Measurements from ENCODE around the gene KLC3.

Gene KLC3

GRCh38 chr19:45380107-45380506 is 39.6 kb downstream of the KLC3 start:
- DNase-seq = no peak

- no peak for DNase-seq
Measured at GRCh38 chr19:45382426-45382825, 41.9 kb downstream of the KLC3 start.

GRCh38 chr19:45385392-45386221 is 45.1 kb downstream of the KLC3 start:
- no peak for DNase-seq

GRCh38 chr19:45391346-45391745 is 50.8 kb downstream of the KLC3 start:
- no peak for DNase-seq

GRCh38 chr19:45391871-45392665 is 51.5 kb downstream of the KLC3 start:
- no peak for DNase-seq

GRCh38 chr19:45395821-45396617 is 55.5 kb downstream of the KLC3 start:
- DNase-seq = no peak

GRCh38 chr19:45400192-45400591 is 59.6 kb downstream of the KLC3 start:
- DNase-seq = no peak

All from NCI-H187 (cell line).